Endothelial cell of umbilical vein (primary cell): ENCODE results near the gene LRRK2. TPM values are rescaled to one million over a fixed set of nuclear protein-coding genes. Genes with fewer than 3 reads are reported as not detected.

Source experiments
- BruUV-seq: library from RNA; stranded (reverse); fragments of 400-500 nt; replicated peaks from 2 replicates; lab custom pipeline; 2021; lab: Mats Ljungman, UMichigan
- CTCF ChIA-PET: fragments of 300-600, 350-600 bp; sonication (Branson Sonifier 250); formaldehyde crosslinking; loops from one replicate; lab custom pipeline; 2021; ENCODE audit warnings: antibody characterized with exemption, inconsistent platforms; lab: Charles Lee
- POLR2A ChIA-PET: fragments of 300-600, 350-600 bp; sonication (Branson Sonifier 250); formaldehyde crosslinking; loops from one replicate; lab custom pipeline; 2021; ENCODE audit warnings: antibody characterized with exemption, inconsistent platforms; lab: Charles Lee
- DNase-seq: peaks from one replicate; pipeline ENCODE4 v3.0.0-alpha.2; 2011; ENCODE audit warnings: low read depth, low spot score
- FAIRE-seq: peaks from 2 replicates; lab custom pipeline; 2011; peaks lifted over from hg19 to GRCh38; lab: Jason Lieb, UNC
- H2AFZ ChIP-seq: 2 replicates; pipeline ENCODE4 v1.6.0; 2012; ENCODE audit warnings: low read depth, low read length, control low read depth, inconsistent platforms
- H3K27ac ChIP-seq: 2 replicates; pipeline ENCODE4 v1.5.1; 2011; ENCODE audit warnings: low read depth, mild to moderate bottlenecking, control low read depth, low read length, moderate library complexity; ENCODE audit not compliant: insufficient read depth
- H3K27me3 ChIP-seq, 2 experiments: 2 replicates each; pipeline versions ENCODE4 v1.6.0 to v1.6.1; 2011; ENCODE audit warnings: low read length in 2 of 2, mixed read lengths in 1 of 2; ENCODE audit not compliant: control insufficient read depth in 2 of 2, insufficient read depth in 2 of 2
- H3K36me3 ChIP-seq, 2 experiments: 2 replicates in 1 of 2; 3 replicates in 1 of 2; pipeline ENCODE4 v1.5.1; 2011; ENCODE audit warnings: low read length in 2 of 2, mild to moderate bottlenecking in 1 of 2, moderate library complexity in 1 of 2; ENCODE audit not compliant: control insufficient read depth in 2 of 2, insufficient read depth in 2 of 2; ENCODE audit errors: extremely low read depth in 1 of 2
- H3K4me1 ChIP-seq: 3 replicates; pipeline ENCODE4 v1.5.1; 2011; ENCODE audit warnings: mild to moderate bottlenecking, low read length; ENCODE audit not compliant: control insufficient read depth, insufficient read depth; ENCODE audit errors: extremely low read depth
- H3K4me2 ChIP-seq: 2 replicates; pipeline ENCODE4 v1.6.1; 2011; ENCODE audit warnings: low read length, control low read depth, mixed read lengths; ENCODE audit not compliant: insufficient read depth
- H3K4me3 ChIP-seq, 3 experiments: fragments of 200-600 bp in 1 of 3; sonication (generic), shearing (Covaris generic) in 1 of 3; replicated peaks in 1 of 3; 2 replicates each; pipeline ENCODE4 v1.5.1; 2011 to 2016; ENCODE audit warnings: control low read depth in 3 of 3, low read length in 3 of 3, mild to moderate bottlenecking in 2 of 3, inconsistent platforms in 1 of 3, low read depth in 1 of 3, moderate library complexity in 1 of 3; ENCODE audit not compliant: insufficient read depth in 1 of 3
- H3K79me2 ChIP-seq: 2 replicates; pipeline ENCODE4 v1.6.0; 2012; ENCODE audit warnings: low read length, inconsistent platforms; ENCODE audit not compliant: control insufficient read depth, insufficient read depth
- H3K9ac ChIP-seq: replicated peaks from 2 replicates; pipeline ENCODE3; 2011; ENCODE audit warnings: low read length, control low read depth; ENCODE audit not compliant: insufficient read depth; ENCODE audit errors: extremely low read depth
- H3K9me1 ChIP-seq: replicated peaks from 3 replicates; pipeline ENCODE4 v1.6.0; 2011; ENCODE audit warnings: mild to moderate bottlenecking, low read length; ENCODE audit not compliant: control insufficient read depth, insufficient read depth; ENCODE audit errors: extremely low read depth
- H3K9me3 ChIP-seq: replicated peaks from 2 replicates; pipeline ENCODE4 v1.5.1; 2012; ENCODE audit warnings: low read length, inconsistent platforms; ENCODE audit not compliant: control insufficient read depth, insufficient read depth
- H4K20me1 ChIP-seq: replicated peaks from 2 replicates; pipeline ENCODE3; 2011; ENCODE audit warnings: mild to moderate bottlenecking, low read length; ENCODE audit not compliant: control insufficient read depth, insufficient read depth; ENCODE audit errors: extremely low read depth
- EZH2 ChIP-seq: IDR thresholded peaks from 2 replicates; pipeline ENCODE4 v1.6.1; 2012; ENCODE audit warnings: borderline replicate concordance, low read depth, mild to moderate bottlenecking, moderate library complexity, low read length, inconsistent platforms; ENCODE audit not compliant: severe bottlenecking
- FOS ChIP-seq: IDR thresholded peaks from 2 replicates; pipeline ENCODE4 v1.6.1; 2011; ENCODE audit warnings: mild to moderate bottlenecking, low read length, moderate library complexity, borderline replicate concordance; ENCODE audit not compliant: insufficient read depth
- GATA2 ChIP-seq: IDR thresholded peaks from 2 replicates; pipeline ENCODE4 v1.7.0; 2011; ENCODE audit warnings: low read depth, mild to moderate bottlenecking, moderate library complexity, mixed read lengths, low read length; ENCODE audit not compliant: insufficient read length, insufficient read depth
- JUN ChIP-seq: IDR thresholded peaks from 2 replicates; pipeline ENCODE4 v1.6.1; 2011; ENCODE audit warnings: borderline replicate concordance, low read depth; ENCODE audit not compliant: insufficient read length, insufficient read depth
- MYC ChIP-seq: IDR thresholded peaks from one replicate; pipeline ENCODE4 v1.6.1; 2011; ENCODE audit warnings: mild to moderate bottlenecking, low read depth, low read length
- POLR2A ChIP-seq: IDR thresholded peaks from 2 replicates; pipeline ENCODE4 v1.6.1; 2012; ENCODE audit warnings: low read depth, mild to moderate bottlenecking, control low read depth, low read length
- POLR2AphosphoS5 ChIP-seq: IDR thresholded peaks from 2 replicates; pipeline ENCODE4 v1.6.1; 2012; ENCODE audit warnings: low read depth, mild to moderate bottlenecking, control low read depth, low read length, moderate library complexity; ENCODE audit not compliant: insufficient read depth
- dilution Hi-C: fragments of 300-500 bp; cut with MboI; formaldehyde crosslinking; loops from one replicate; pipeline ENCODE4 v1.15.0; 2019; ENCODE audit warnings: low sequenced_read_pairs; ENCODE audit not compliant: extremely low pct_ligation_motif_present
- intact Hi-C: fragments of 100-400 bp; cut with micrococcal nuclease; formaldehyde crosslinking; loops from one replicate; pipeline ENCODE4 v1.10.0; 2022
- polyA plus RNA-seq, 4 experiments: library from polyadenylated mRNA; depleted of rRNA in 3 of 4; stranded (reverse) in 3 of 4; unstranded in 1 of 4; fragments of >200 nt; gene quantifications; 2 replicates each; pipeline versions ENCODE4 v1.2.1 to v1.2.3, GENCODE V29; 2011 to 2012; ENCODE audit warnings: missing spikeins in 1 of 4
- total RNA-seq: library from RNA; stranded (reverse); gene quantifications from 2 replicates; pipeline ENCODE4 v1.2.3, GENCODE V29; 2021
- TF ChIP-seq, protein P1 (sequence below), 2 donors: IDR thresholded peaks; 1 replicate in 1 of 2; 2 replicates in 1 of 2; pipeline ENCODE4 v1.5.1; 2011; ENCODE audit warnings: low read length in 2 of 2, mild to moderate bottlenecking in 2 of 2, moderate library complexity in 2 of 2, control low read depth in 1 of 2, inconsistent platforms in 1 of 2, low read depth in 1 of 2; ENCODE audit not compliant: insufficient read depth in 1 of 2; ENCODE audit errors: extremely low read depth in 1 of 2
- TF ChIP-seq, protein P2 (sequence below): IDR thresholded peaks from 2 replicates; pipeline ENCODE4 v1.6.1; 2011; ENCODE audit not compliant: insufficient read depth, insufficient read length

Gene LRRK2
- total and polyA plus RNA-seq, 2 donors (not counting 3 experiments of a cell fraction or from before 2014, with no cell fraction given), result 0.26 to 2.2 TPM

DNA sequence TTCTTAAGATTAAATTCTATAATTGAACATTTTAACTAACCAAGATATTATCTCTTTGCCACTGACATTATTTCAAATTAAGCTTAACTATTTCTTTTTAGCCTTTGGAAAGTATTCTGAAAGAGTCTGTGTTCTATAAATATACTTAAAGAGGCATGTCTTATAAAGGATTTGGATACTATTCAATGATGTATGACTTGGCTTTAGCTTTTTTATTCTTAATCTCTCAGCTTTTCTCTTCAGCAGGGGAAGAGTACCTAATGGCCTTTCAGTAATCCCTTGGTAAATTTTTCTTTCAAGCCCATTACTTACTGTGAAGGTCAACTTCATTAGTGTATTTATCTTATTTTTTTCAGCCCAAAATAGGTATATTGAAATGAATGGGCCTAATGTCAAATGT, 113.8 kb downstream of the LRRK2 start:
- FAIRE-seq, result no peak
- POLR2A ChIA-PET, result no interaction called here
- dilution Hi-C loops, result no loop called here

DNA sequence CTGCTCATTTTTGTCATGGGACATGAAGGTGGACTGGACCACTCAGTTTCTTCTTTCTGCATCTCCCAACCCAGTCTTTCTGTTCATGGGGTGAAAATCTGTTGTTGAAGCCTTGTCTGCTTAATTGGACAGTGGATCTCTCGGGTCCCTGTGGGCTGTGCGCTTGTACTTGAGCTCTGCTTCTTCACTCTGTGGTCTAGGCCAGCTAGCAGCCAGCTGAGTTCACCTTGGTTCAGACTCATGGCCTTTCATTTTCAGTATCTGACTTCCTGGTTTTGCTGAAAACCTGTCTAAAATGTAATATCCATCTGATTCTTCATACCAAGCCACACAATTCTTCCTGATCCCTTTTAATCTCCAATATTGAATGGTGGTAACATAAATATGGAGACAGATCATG, 117.2 kb downstream of the LRRK2 start:
- FAIRE-seq, result no peak
- H3K9me3 ChIP-seq, result no peaks in the 10 kb centered on the region
- no peak for TF ChIP-seq GATA2
- TF ChIP-seq, protein P1, sequence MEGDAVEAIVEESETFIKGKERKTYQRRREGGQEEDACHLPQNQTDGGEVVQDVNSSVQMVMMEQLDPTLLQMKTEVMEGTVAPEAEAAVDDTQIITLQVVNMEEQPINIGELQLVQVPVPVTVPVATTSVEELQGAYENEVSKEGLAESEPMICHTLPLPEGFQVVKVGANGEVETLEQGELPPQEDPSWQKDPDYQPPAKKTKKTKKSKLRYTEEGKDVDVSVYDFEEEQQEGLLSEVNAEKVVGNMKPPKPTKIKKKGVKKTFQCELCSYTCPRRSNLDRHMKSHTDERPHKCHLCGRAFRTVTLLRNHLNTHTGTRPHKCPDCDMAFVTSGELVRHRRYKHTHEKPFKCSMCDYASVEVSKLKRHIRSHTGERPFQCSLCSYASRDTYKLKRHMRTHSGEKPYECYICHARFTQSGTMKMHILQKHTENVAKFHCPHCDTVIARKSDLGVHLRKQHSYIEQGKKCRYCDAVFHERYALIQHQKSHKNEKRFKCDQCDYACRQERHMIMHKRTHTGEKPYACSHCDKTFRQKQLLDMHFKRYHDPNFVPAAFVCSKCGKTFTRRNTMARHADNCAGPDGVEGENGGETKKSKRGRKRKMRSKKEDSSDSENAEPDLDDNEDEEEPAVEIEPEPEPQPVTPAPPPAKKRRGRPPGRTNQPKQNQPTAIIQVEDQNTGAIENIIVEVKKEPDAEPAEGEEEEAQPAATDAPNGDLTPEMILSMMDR (IDR thresholded peaks at IDR 0.05; ENCODE audit: extremely low read depth in 1 of 2, insufficient read depth in 1 of 2, low read depth in 1 of 2, low read length in 2 of 2), result no peak
- no peak for TF ChIP-seq JUN
- no peak for TF ChIP-seq POLR2A
- TF ChIP-seq EZH2, result no peak
- TF ChIP-seq, protein P2, sequence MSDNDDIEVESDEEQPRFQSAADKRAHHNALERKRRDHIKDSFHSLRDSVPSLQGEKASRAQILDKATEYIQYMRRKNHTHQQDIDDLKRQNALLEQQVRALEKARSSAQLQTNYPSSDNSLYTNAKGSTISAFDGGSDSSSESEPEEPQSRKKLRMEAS, result no peak
- TF ChIP-seq MYC, result no peak
- no peak for TF ChIP-seq FOS
- TF ChIP-seq POLR2AphosphoS5, result no peak
- no peak overlapping the region for H2AFZ ChIP-seq
- POLR2A ChIA-PET, result no interaction called here
- no peak overlapping the region for H3K4me3 ChIP-seq
- H3K9ac ChIP-seq, result no peak overlapping the region
- CTCF ChIA-PET, result no interaction called here
- H3K36me3 ChIP-seq, result no peaks in the 10 kb centered on the region
- intact Hi-C loops, result no loop called here
- no TSS peak for BruUV-seq
- no peaks in the 10 kb centered on the region for H3K4me1 ChIP-seq
- H3K27ac ChIP-seq, result no peak overlapping the region
- H3K79me2 ChIP-seq, result no peaks in the 10 kb centered on the region
- H3K27me3 ChIP-seq, result no peaks in the 10 kb centered on the region
- H4K20me1 ChIP-seq, result no peaks in the 10 kb centered on the region
- dilution Hi-C loops, result no loop called here
- no peak for DNase-seq
- no peaks in the 10 kb centered on the region for H3K9me1 ChIP-seq
- H3K4me2 ChIP-seq, result no peak overlapping the region

More for the DNA sequence above, 113.8 kb downstream of the LRRK2 start:
- intact Hi-C loops, result no loop called here
- Histone ChIP-seq H3K27me3 (no peaks in the 10 kb centered on the region), H3K4me1 (no peaks in the 10 kb centered on the region), H3K79me2 (no peaks in the 10 kb centered on the region), H3K4me3 (no peak overlapping the region), H4K20me1 (no peaks in the 10 kb centered on the region), H3K9ac (no peak overlapping the region), H3K4me2 (no peak overlapping the region), H3K36me3 (no peaks in the 10 kb centered on the region), H3K27ac (no peak overlapping the region), H3K9me3 (no peaks in the 10 kb centered on the region), H3K9me1 (no peaks in the 10 kb centered on the region), H2AFZ (no peak overlapping the region)
- TF ChIP-seq FOS, result no peak
- no peak for TF ChIP-seq GATA2
- TF ChIP-seq MYC, result no peak
- TF ChIP-seq POLR2AphosphoS5, result no peak
- TF ChIP-seq EZH2, result no peak
- no TSS peak for BruUV-seq
- DNase-seq, result no peak
- CTCF ChIA-PET, result interaction anchor here (0.6 to 2.8 kb wide), 8 partner anchors 11 to 1065 kb away, joined by 3 to 34 read pairs (median 4); no protein-coding TSS in a partner anchor
